SW 1271 (cell line): ENCODE data around the gene IFNA8.
"Not testable (repeated sequence)": the region's sequence is repeated elsewhere in the genome, so short reads cannot be mapped to it uniquely, and the experiment has no call there.

Experiments used
- DNase-seq, 2 experiments: peaks; one replicate each; lab custom pipeline; 2025; lab: John Stamatoyannopoulos, UW

Gene IFNA8

GRCh38 chr9:21408817-21409216 lies at the start of gene IFNA8:
IFNA8 (plus strand) TSS chr9:21409117; CDS start chr9:21409177, 60 bp downstream.
- no peak for DNase-seq

GRCh38 chr9:21362287-21362686 lies 46.6 kb upstream of the IFNA8 start:
- DNase-seq: no peak

- not testable (repeated sequence) for DNase-seq
Measured at GRCh38 chr9:21367169-21367568, 41.7 kb upstream of the IFNA8 start.

GRCh38 chr9:21367957-21368356 lies 41.0 kb upstream of the IFNA8 start, which contains the start of gene IFNA13:
IFNA13 (minus strand) TSS chr9:21368057; CDS start chr9:21368010, 47 bp downstream.
- DNase-seq: no peak

GRCh38 chr9:21371467-21371866 lies 37.5 kb upstream of the IFNA8 start:
- DNase-seq: not testable (repeated sequence)

GRCh38 chr9:21381448-21382339 lies 27.2 kb upstream of the IFNA8 start:
- DNase-seq: no peak

- no peak for DNase-seq
Measured at GRCh38 chr9:21383627-21384026, 25.3 kb upstream of the IFNA8 start.

GRCh38 chr9:21385131-21385670 lies 23.7 kb upstream of the IFNA8 start, which contains the start of gene IFNA2:
IFNA2 (minus strand) TSS chr9:21385398; CDS start chr9:21385329, 69 bp downstream.
- no peak for DNase-seq

- peak in 1 of 2 experiments; percentile 10 for DNase-seq
Measured at GRCh38 chr9:21392270-21392669, 16.6 kb upstream of the IFNA8 start.

- DNase-seq: peak in 1 of 2 experiments; percentile 2
Measured at GRCh38 chr9:21395778-21396717, 12.9 kb upstream of the IFNA8 start.

GRCh38 chr9:21398955-21399489 lies 9.9 kb upstream of the IFNA8 start:
- no peak for DNase-seq

GRCh38 chr9:21399956-21400355 lies 9.0 kb upstream of the IFNA8 start:
- DNase-seq: no peak

- no peak for DNase-seq
Measured at GRCh38 chr9:21402386-21403251, 6.3 kb upstream of the IFNA8 start.

- DNase-seq: no peak
Measured at GRCh38 chr9:21404146-21404545, 4.8 kb upstream of the IFNA8 start.

- DNase-seq: no peak
Measured at GRCh38 chr9:21412107-21412506, 3.2 kb downstream of the IFNA8 start.

- no peak for DNase-seq
Measured at GRCh38 chr9:21413151-21413550, 4.2 kb downstream of the IFNA8 start.

- no peak for DNase-seq
Measured at GRCh38 chr9:21413624-21414023, 4.7 kb downstream of the IFNA8 start.

GRCh38 chr9:21414220-21414940 lies 5.5 kb downstream of the IFNA8 start:
- no peak for DNase-seq

- no peak for DNase-seq
Measured at GRCh38 chr9:21415493-21416267, 6.8 kb downstream of the IFNA8 start.
